Head of caudate nucleus (tissue), 42 donors: ENCODE data around the gene MMAA.

Source experiments
- DNase-seq, 42 donors: peaks; one replicate each; pipeline versions ENCODE4 v3.0.0 to v3.0.0-alpha.2; 2020 to 2021; ENCODE audit warnings: mixed read lengths in 7 of 42
- intact Hi-C: fragments of 100-400 bp; cut with DNase I; formaldehyde crosslinking; loops from one replicate; pipeline ENCODE4 v1.15.0; 2022

The MMAA gene

DNA sequence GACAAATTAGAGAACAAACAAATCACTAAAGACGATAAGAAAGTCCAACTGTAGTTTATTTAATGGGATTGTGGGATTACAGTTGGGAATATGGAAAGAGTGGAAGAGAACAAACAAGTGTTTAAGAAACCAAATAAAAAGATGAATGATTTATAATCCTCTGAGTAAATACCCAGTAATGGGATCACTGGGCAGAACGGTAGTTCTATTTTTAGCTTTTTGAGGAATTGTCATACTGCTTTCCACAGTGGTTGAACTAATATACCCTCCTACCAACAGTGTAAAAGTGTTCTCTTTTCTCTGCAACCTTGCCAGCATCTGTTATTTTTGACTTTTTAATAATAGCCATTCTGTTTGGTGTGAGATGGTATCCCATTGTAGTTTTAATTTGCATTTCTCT is 75.7 kb downstream of the MMAA start:
- no peak for DNase-seq
- intact Hi-C loops, result no loop called here

DNA sequence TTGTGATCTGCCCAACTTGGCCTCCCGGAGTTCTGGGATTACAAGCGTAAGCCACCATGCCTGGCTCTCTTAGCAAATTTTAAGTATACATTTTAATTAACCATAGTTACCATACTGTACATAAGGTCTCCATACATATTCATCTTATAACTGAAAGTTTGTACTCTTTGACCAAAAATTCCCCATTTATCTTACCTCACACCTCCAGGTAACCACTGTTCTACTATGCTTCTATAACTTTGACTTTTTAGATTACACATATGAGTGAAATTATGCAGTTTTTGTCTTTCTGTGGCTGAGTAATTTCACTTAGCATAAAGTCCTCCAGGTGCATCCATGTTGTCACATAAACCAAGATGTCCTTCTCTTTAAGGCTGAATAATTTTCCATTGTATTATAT is 78.1 kb downstream of the MMAA start:
- no peak for DNase-seq
- intact Hi-C loops, result no loop called here

DNA sequence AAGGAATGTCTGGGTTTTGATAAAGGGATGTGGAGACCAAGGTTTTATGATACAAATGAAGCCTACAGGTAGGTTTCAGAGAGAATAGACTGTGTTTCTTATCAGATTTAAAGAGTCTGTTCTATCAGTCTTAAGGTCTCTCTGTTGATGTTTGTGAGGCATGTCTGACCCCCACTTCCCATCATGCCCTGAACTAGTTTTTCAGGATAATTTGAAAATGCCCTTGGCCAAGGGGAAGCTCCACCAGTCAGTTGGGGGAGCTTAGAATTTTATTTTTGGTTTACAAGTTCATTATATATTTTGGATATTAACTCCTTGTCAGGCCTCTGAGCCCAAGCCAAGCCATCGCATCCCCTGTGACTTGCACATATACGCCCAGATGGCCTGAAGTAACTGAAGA is 79.3 kb downstream of the MMAA start:
- intact Hi-C loops, result no loop called here
- no peak for DNase-seq

DNA sequence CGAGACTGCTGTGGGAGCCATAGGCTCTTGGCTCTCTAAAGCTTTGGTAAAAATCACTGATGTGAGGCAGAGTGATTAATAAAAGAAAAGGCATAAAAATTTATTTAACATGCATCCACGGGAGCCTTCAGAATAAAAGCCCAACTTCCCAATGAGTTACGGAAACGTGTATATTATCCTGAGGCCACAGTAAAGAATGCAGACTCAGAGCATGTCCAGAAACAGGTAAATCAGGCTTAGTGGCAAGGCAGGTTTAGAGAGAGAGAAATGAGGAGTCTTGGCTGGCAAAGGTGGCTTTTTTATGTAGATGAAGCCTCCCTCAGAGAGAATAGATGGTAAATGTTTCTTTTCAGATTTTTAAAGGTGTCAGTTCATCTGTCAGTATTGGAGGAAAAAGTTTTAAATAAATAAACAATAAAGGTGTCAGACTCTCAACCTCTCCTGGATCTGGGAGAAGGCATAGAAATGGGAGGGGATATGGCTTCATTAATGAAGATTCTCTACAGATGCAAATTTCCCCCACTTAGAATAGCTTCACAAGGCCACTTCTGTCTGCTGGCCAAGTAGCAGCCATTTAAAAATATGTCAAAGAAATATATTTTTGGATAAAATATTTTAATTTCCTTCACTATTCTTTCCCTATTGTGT is 84.8 kb downstream of the MMAA start:
- intact Hi-C loops, result no loop called here
- DNase-seq, result no peak

DNA sequence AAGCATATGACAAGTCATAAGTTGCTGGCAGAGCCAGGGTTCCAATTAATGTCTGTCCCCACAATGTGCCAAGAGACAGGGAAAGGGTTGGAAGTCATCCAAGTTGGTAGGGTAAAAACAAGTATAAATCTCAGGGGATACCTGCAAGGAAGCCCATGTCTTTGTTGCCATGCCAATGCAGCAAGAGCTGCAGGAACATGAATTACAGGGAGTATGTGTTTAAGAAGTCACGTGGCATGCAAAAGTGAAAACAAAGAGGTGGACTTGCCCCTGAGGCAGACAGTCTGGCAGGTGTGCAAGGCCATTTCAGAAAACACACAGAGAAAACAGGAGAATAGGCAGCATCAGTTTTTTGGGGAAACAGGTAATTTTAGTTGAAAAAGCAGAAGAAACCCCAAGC is 90.2 kb downstream of the MMAA start:
- intact Hi-C loops, result no loop called here
- DNase-seq, result no peak
